PC-3 (cell line): ENCODE results near the gene TRIM24.

ENCODE experiments used
- CTCF ChIP-seq: fragments of 300-600 bp; sonication (generic); conservative IDR thresholded peaks from 2 replicates; pipeline ENCODE4 v1.5.1; 2017; ENCODE audit warnings: antibody characterized with exemption, low read depth, mild to moderate bottlenecking, low read length
- EZH2 ChIP-seq: fragments of 300-600 bp; sonication (generic); IDR thresholded peaks from one replicate; pipeline ENCODE4 v1.6.1; 2017; ENCODE audit warnings: antibody characterized with exemption, mild to moderate bottlenecking, low read length; ENCODE audit not compliant: unreplicated experiment
- EZH2phosphoT487 ChIP-seq: fragments of 300-600 bp; sonication (generic); IDR thresholded peaks from 2 replicates; pipeline ENCODE4 v1.6.1; 2018; ENCODE audit warnings: mild to moderate bottlenecking, antibody characterized with exemption, low read length, borderline replicate concordance

DNA sequence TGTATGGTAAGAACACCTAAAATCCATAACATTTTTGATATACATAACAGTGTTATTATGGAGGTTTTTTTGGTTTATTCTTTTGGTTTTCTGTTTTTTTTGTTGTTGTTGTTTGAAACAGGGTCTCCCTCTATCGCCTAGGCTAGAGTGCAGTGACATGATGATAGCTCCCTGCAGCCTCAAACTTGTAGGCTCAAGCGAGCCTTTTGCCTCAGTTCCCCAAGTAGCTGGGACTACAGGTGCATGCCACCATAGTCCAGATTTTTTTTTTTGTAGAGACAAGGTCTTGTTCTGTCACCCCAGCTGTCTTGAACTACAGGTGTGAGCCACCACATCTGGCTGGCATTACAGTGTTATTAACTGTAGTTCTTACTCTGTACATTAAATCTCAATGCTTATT lies 83.7 kb downstream of the TRIM24 start:
- TF ChIP-seq CTCF, result no peak
- TF ChIP-seq EZH2, result no peak
- TF ChIP-seq EZH2phosphoT487, result no peak
